ENCODE results near the gene CEMP1. TPM values are rescaled to one million over a fixed set of nuclear protein-coding genes. Genes with fewer than 3 reads are reported as not detected.
"Not testable (repeated sequence)": the region's sequence is repeated elsewhere in the genome, so short reads cannot be mapped to it uniquely, and the experiment has no call there.

CEMP1 gene
- total and polyA plus RNA-seq, 2 experiments from 2014 or later, result 0.31 to 7.5 TPM

DNA sequence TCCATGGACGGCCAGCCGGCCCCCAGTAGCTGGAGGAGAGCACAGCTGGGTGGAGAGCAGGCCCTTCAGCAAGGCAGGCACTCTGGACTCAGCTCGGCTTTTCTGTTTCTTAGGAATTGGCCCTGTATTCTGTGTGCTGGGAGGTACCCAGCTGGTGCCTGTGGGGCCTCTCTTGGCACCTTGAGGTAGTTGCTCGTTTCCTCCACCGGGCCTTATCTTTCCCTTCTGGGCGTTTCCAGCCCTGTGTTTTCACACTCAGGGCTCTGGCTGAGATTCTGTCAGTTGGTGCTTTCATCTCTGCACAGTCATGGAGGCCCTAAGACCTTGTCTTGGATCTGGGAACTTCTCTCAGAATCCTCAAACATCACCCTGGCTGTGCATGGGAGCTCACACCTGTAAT, 36.3 kb upstream of the CEMP1 start:
- not testable (repeated sequence) for H3F3A ChIP-seq (replicated peaks; ENCODE audit: low read depth); H3K4me1 ChIP-seq (ENCODE audit: insufficient read depth); DNase-seq (ENCODE audit: low spot score); ATAC-seq; H3K27me3 ChIP-seq (ENCODE audit: insufficient read depth); H3K36me3 Mint-ChIP-seq (ENCODE audit: low read depth); H3K36me3 ChIP-seq (ENCODE audit: insufficient read depth); H3K79me2 ChIP-seq (replicated peaks; ENCODE audit: insufficient read depth); H3K4me3 Mint-ChIP-seq; H3K27ac Mint-ChIP-seq; H3K4me1 Mint-ChIP-seq; H4K20me1 ChIP-seq (replicated peaks; ENCODE audit: insufficient read depth); H3K9me3 Mint-ChIP-seq; H3K9me2 ChIP-seq (ENCODE audit: insufficient read depth); H3K27ac ChIP-seq (ENCODE audit: low read depth); H3K27me3 Mint-ChIP-seq (ENCODE audit: insufficient read depth, low read depth, poor library complexity); H2AFZ ChIP-seq; H3K4me3 ChIP-seq; H3K4me2 ChIP-seq

DNA sequence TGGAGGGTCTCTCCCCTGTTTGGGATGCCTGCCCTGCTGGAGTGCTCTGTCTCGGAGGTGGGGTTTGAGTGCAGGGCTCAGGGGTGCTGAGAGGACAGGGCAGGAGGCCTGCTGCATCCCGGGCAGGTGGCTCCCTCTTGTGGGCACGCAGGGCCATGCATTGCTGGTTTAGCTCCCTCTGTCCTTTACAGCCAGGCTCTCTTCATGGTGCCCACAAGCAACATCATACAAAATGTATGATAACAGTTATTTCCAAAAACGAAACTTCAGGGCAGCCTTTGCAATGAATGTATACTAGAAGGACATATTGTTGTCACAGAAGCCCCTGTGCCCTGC, 29.6 kb upstream of the CEMP1 start:
- H3K27ac Mint-ChIP-seq; DNase-seq (ENCODE audit: low spot score); H3K4me2 ChIP-seq; H3K27me3 ChIP-seq (ENCODE audit: insufficient read depth); H3K27ac ChIP-seq (ENCODE audit: low read depth); H3K36me3 Mint-ChIP-seq (ENCODE audit: low read depth); H3K4me1 ChIP-seq (ENCODE audit: insufficient read depth); H3K4me3 Mint-ChIP-seq; H3K36me3 ChIP-seq (ENCODE audit: insufficient read depth); H3K4me3 ChIP-seq; H3K27me3 Mint-ChIP-seq (ENCODE audit: insufficient read depth, low read depth, poor library complexity); H3K4me1 Mint-ChIP-seq; H4K20me1 ChIP-seq (replicated peaks; ENCODE audit: insufficient read depth); H2AFZ ChIP-seq; H3K79me2 ChIP-seq (replicated peaks; ENCODE audit: insufficient read depth); H3F3A ChIP-seq (replicated peaks; ENCODE audit: low read depth); H3K9me2 ChIP-seq (ENCODE audit: insufficient read depth); H3K9me3 Mint-ChIP-seq: not testable (repeated sequence)
- TF ChIP-seq, protein P1, sequence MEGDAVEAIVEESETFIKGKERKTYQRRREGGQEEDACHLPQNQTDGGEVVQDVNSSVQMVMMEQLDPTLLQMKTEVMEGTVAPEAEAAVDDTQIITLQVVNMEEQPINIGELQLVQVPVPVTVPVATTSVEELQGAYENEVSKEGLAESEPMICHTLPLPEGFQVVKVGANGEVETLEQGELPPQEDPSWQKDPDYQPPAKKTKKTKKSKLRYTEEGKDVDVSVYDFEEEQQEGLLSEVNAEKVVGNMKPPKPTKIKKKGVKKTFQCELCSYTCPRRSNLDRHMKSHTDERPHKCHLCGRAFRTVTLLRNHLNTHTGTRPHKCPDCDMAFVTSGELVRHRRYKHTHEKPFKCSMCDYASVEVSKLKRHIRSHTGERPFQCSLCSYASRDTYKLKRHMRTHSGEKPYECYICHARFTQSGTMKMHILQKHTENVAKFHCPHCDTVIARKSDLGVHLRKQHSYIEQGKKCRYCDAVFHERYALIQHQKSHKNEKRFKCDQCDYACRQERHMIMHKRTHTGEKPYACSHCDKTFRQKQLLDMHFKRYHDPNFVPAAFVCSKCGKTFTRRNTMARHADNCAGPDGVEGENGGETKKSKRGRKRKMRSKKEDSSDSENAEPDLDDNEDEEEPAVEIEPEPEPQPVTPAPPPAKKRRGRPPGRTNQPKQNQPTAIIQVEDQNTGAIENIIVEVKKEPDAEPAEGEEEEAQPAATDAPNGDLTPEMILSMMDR (conservative IDR thresholded peaks at IDR 0.05; ENCODE audit: low read depth in 2 of 2), result peak in 1 of 2 experiments; percentile 55; a peak in 2 of 4 replicates
- ATAC-seq, result peak; percentile 96

- not testable (repeated sequence) for H3K79me2 ChIP-seq (replicated peaks; ENCODE audit: insufficient read depth); DNase-seq (ENCODE audit: low spot score); H3F3A ChIP-seq (replicated peaks; ENCODE audit: low read depth); H3K27me3 ChIP-seq (ENCODE audit: insufficient read depth); H3K36me3 ChIP-seq (ENCODE audit: insufficient read depth); H3K9me3 Mint-ChIP-seq; H3K4me1 ChIP-seq (ENCODE audit: insufficient read depth); H3K27ac Mint-ChIP-seq; H3K4me3 ChIP-seq; H3K4me1 Mint-ChIP-seq; H3K36me3 Mint-ChIP-seq (ENCODE audit: low read depth); H4K20me1 ChIP-seq (replicated peaks; ENCODE audit: insufficient read depth); H3K4me2 ChIP-seq; H3K27ac ChIP-seq (ENCODE audit: low read depth); H2AFZ ChIP-seq; H3K4me3 Mint-ChIP-seq; H3K27me3 Mint-ChIP-seq (ENCODE audit: insufficient read depth, low read depth, poor library complexity); H3K9me2 ChIP-seq (ENCODE audit: insufficient read depth)
- ATAC-seq, result peak; percentile 66
These were observed 29.1 kb upstream of the CEMP1 start for GRCh38 chr16:2560131-2560797.

DNA sequence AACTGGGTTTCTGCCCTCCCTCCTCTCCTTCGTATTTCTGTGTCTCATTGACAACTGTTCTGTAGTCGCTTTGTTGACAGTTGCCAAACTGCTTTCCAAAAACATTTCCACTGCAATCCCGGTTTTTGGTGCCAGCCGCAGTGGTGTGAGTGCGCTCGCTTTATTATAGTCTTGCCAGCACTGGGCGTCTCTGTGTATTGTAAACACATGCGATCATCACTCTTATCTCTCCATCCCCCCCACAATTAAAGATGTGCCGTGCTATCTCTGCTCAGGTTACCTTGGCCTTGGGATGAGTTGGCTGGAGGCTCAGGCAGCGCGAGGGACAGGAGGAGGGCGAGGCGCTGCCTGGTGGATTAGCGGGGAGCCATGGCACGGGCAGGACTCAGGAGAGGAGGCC, 25.9 kb upstream of the CEMP1 start:
- not testable (repeated sequence) for H4K20me1 ChIP-seq (replicated peaks; ENCODE audit: insufficient read depth); H3K4me1 ChIP-seq (ENCODE audit: insufficient read depth); H3F3A ChIP-seq (replicated peaks; ENCODE audit: low read depth); H3K27me3 Mint-ChIP-seq (ENCODE audit: insufficient read depth, low read depth, poor library complexity); ATAC-seq; H3K9me2 ChIP-seq (ENCODE audit: insufficient read depth); H3K27ac ChIP-seq (ENCODE audit: low read depth); H3K4me3 Mint-ChIP-seq; H3K9me3 Mint-ChIP-seq; H3K36me3 ChIP-seq (ENCODE audit: insufficient read depth); H3K4me2 ChIP-seq; H3K27me3 ChIP-seq (ENCODE audit: insufficient read depth); H2AFZ ChIP-seq; DNase-seq (ENCODE audit: low spot score); H3K4me3 ChIP-seq; H3K79me2 ChIP-seq (replicated peaks; ENCODE audit: insufficient read depth); H3K27ac Mint-ChIP-seq; H3K36me3 Mint-ChIP-seq (ENCODE audit: low read depth); H3K4me1 Mint-ChIP-seq

DNA sequence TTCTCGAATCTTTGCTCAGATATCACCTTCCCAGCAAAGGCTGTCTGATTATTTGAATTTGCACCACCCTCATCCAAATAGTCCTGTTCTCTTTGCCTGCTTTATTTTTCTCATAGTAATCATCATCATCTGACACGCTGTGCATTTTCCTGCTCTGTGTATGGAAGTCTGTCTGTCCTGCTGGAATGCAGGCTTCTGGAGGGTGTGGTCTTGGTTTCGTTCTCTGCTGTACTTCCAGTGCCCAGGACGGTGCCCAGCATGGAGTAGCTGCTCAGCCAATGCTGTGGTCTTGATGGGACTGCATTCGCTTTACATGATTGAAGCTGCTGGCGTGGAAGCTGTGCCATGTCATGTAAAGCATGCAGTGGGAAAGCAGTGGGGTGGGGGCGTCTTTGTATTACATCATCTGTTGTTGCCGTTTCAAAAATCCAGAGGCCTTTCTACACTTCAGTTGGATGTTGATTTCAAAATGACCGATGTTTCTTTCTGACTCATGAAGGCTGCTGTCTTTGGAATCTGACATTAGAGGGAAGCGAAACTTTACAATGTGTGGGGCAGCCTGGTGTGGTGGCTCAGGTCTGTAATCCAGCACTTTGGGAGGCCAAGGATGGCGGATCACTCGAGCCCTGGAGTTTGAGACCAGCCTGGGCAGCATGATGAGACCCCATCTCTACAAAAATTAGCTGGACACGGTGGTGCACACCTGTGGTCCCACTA, 23.7 kb upstream of the CEMP1 start:
- not testable (repeated sequence) for H3K36me3 Mint-ChIP-seq (ENCODE audit: low read depth); DNase-seq (ENCODE audit: low spot score); H3K4me2 ChIP-seq; H3K27ac ChIP-seq (ENCODE audit: low read depth); H3K4me1 ChIP-seq (ENCODE audit: insufficient read depth); H3K27ac Mint-ChIP-seq; H3F3A ChIP-seq (replicated peaks; ENCODE audit: low read depth); H3K9me3 Mint-ChIP-seq; H3K4me3 ChIP-seq; H4K20me1 ChIP-seq (replicated peaks; ENCODE audit: insufficient read depth); H3K27me3 ChIP-seq (ENCODE audit: insufficient read depth); H3K36me3 ChIP-seq (ENCODE audit: insufficient read depth); H2AFZ ChIP-seq; H3K4me3 Mint-ChIP-seq; H3K27me3 Mint-ChIP-seq (ENCODE audit: insufficient read depth, low read depth, poor library complexity); H3K4me1 Mint-ChIP-seq; H3K79me2 ChIP-seq (replicated peaks; ENCODE audit: insufficient read depth); H3K9me2 ChIP-seq (ENCODE audit: insufficient read depth); ATAC-seq

Data from GM23338 (cell line).